Activated CD4-positive, alpha-beta T cell treated with anti-CD3 and anti-CD28 coated beads for 1 hour (primary cell): ENCODE data around the gene TUBGCP5.

Experiments
- DNase-seq: peaks from one replicate; pipeline ENCODE4 v3.0.0-alpha.2; 2020

TUBGCP5 gene

DNA sequence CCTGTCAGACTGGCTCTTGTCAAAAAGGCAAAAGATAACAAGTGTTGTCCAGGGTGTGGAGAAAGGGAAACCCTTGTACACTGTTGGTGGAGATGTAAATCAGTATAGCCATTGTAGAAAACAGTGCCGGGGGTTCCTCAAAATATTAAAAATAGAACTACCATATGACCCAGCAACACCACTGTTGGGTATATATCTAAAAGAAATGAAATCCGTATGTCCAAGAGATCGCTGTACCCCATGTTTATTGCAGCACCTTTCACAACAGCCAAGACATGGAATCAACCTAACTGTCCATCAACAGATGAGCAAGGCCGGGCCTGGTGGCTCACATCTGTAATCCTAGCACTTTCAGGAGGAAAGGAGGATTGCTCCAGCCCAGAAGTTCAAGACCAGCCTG lies 65.4 kb downstream of the TUBGCP5 start:
- DNase-seq: no peak

DNA sequence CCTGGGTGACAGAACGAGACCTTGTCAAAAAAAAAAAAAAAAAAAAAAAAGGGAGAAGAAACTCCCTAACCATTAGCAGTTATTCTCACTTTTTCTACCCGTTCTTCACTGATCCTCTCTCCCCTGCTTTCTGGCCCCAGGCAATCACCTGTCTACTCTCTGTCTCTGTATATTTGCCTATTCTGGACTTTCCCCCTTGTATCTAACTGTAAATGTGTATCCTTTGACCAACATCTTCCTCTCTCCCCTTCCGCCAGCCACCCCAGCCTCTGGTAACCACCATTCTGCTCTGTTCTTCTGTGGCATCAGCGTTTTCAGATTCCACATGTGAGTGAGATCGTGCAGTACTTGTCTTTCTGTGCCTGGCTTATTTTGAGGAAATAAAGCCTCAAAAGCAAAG lies 66.1 kb downstream of the TUBGCP5 start:
- no peak for DNase-seq

DNA sequence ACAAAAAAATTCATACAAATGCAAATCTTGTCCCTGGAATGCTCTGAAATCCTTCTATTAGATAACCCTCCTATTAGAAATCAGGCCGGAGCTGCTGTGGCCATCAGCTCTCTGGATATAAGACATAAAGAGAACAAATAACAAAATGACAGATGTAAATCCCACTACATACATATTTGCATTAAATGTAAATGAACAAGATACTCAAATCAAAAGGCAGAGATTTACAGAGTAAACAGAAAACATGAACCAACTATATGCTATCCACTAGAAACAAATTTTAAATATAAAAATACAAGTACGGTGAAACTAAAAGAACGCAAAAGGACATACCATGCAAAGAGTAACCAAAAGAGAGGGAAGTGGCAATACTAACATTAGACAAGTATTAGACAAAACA lies 69.9 kb downstream of the TUBGCP5 start:
- no peak for DNase-seq

DNA sequence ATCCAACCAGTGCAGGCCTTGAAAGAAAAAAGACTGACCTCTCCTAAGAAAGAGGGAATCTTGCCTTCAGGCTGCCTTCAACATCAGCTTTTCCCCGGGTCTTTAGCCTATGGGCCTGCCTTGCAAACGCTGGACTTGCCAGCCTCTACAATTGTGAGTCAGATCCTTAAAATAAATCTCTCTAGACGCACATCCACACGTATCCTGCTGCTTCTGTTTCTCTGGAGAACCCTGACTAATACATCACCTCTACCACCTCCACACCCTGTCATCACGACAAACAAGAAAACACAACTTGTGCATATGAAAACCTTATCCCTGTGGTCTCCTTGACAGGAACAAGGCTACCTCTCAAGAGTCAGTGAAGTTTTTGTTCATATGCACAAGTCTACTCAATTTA lies 71.0 kb downstream of the TUBGCP5 start:
- DNase-seq: no peak

GRCh38 chr15:22967084-22967770 lies 72.1 kb downstream of the TUBGCP5 start:
- no peak for DNase-seq

DNA sequence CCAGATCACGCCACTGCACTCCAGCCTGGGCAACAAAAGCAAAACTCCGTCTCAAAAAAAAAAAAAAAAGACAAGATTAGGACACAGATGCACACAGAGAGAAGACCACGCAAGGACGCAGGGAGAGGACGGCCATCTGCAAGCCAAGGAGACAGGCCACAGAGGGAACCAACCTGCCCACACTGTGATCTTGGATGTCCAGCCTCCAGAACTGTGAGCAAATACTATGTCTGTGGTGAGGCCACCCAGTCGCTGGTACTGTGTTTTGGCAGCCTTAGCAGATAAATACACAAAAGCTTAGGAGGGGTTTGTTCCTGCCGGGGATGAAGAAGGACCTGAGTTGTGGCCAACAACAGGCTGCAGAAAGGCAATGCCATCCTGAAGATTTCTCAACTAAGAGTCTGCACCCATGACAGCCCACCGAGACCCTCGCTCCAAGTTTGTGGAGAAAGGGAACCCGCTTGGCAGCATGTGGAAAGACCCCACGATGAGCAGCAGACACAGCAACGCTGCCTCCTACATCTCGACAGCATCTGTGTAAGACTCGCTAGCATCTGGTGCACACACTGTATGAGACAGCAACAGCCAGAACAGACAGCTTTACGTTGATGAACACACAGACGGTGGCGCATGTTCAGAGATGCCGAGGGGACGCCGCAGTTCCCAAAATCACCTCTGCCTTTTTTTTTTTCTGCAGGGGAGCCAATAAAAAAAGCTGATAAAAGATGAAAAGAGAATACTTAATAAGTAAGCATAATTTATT lies 72.9 kb downstream of the TUBGCP5 start:
- DNase-seq: no peak

GRCh38 chr15:22963641-22964040 lies 75.7 kb downstream of the TUBGCP5 start:
- no peak for DNase-seq

- DNase-seq: no peak
Measured at GRCh38 chr15:22962611-22963010, 76.8 kb downstream of the TUBGCP5 start.

GRCh38 chr15:22961762-22962161 lies 77.6 kb downstream of the TUBGCP5 start:
- DNase-seq: no peak

GRCh38 chr15:22960556-22960955 lies 78.8 kb downstream of the TUBGCP5 start:
- no peak for DNase-seq

DNA sequence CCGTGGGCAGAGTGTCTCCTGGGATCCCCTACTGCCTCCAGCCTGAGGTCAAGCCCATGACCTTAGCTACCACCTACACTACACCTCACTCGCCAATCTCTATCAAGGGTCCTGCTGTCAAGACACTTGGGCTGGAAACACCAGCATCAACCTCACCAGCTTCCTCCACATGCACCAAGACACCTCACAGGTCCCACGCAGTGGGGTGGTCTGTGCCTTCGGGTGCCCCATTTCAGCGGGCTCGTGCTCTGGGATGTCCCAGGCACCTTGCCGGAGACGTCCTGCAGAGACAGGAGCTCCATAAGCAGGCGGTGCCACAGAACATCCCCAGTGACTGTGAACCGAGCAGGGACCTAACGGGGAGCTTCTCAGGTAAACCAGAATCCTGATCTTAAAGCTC lies 79.2 kb downstream of the TUBGCP5 start:
- DNase-seq: no peak

GRCh38 chr15:22959321-22960101 lies 79.9 kb downstream of the TUBGCP5 start:
- DNase-seq: no peak

GRCh38 chr15:22958487-22959280 lies 80.7 kb downstream of the TUBGCP5 start:
- DNase-seq: no peak

DNA sequence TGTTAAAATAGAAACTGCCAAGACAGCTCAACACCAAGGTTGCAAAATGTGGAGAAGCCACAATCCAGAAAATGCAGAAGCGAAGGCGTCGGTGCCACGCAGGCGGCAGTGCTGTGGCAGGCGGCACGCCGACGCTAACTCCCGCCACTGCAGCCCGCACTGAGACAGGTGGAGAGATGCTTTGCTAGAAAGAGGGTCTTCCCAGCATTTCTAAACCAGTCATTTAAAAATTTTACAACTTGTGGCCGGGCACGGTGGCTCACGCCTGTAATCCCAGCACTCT lies 82.5 kb downstream of the TUBGCP5 start:
- no peak for DNase-seq

GRCh38 chr15:22956257-22956977 lies 83.0 kb downstream of the TUBGCP5 start:
- DNase-seq: no peak

- no peak for DNase-seq
Measured at GRCh38 chr15:22955544-22956119, 83.7 kb downstream of the TUBGCP5 start.

DNA sequence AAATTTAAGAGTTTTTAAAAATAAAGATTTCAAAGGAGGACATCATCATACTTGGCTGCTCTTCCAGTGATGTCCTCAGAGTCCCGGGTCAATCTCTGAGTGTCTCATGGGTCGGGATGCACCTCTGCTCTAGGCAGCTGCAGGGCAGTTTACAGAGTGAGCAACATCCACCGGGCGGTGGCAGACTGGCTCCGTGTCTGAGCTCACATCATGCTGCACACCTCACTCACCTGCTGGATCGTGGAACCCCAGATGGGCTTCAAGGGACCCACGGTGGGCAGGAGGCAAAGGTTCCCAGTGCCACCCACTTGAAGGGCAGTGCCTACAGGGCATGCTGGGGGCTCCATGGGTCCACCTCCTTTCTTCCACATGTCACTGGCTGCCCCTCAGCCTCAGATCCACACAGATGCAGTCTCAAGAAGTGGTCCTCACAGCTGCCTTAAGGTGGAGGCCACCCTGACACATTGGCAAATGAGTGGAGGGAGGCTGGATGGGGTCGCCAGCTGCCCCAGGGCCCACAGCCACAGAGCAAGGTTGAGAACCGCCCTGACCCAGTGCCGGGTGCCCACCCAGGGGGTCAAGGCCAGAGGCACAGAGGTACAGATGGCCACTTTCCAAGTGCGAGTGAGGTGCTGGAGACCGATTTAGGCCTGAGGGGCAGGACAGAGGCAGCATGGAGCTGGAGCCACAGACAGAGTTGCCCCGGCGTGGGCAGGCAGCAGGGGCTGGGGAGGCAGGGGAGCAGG lies 84.4 kb downstream of the TUBGCP5 start:
- DNase-seq: no peak

DNA sequence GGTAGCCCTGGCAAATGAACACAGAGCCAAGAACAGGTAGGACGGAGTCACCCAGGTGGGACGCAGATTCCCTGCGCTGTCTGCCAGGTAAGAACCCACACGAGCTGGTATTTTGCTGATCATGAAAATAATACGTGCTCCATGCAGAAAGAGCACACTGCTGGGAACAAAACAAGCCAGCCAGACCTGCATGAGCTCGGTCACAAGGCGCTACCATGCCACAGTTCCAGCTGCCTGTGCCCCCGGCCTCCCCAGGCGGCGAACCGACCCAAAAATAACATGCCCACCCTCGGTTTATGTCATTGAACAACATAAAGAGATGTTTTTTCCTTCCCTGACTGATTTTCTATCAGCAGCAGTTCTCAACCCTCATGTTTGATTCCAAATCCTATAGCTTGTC lies 85.0 kb downstream of the TUBGCP5 start:
- no peak for DNase-seq

DNA sequence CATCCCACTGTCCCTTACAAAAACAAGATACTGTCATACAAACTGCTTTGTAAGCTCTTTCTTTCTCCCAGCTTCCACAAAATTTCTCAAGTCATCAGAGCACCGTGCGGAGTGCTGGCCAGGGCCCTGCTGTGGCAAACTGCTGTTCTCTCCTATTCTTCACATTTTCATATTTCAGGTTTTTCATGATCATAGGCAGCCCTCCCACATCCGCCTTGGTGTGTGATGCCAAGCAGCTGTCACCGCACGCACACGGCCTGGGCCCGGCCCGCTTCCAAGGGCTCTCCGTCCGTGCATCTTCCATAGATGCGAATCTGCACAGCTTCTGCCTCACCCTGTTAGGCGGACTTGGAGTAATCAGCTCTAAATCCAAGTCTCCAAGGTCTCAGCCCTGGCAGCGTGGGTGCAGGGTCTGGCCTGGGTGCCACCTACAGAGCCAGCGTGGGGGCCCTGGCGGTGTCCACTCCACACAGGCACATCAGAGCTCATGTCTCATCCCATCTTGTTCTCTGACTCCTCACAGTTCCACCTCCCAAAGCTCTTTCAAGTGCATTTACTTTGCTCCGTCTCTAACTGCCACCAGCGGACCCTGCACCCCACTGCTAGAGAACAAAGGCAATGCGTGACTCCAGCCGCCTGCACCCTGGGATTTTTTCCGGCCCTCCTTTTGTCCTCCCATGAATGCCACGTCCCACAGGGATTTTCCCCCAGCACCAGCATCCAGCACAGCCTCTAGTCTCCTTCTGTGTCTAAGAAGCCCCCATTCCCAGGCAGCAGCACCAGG lies 86.4 kb downstream of the TUBGCP5 start:
- DNase-seq: no peak
